ENCODE data around the gene MGMT.

The MGMT gene

DNA sequence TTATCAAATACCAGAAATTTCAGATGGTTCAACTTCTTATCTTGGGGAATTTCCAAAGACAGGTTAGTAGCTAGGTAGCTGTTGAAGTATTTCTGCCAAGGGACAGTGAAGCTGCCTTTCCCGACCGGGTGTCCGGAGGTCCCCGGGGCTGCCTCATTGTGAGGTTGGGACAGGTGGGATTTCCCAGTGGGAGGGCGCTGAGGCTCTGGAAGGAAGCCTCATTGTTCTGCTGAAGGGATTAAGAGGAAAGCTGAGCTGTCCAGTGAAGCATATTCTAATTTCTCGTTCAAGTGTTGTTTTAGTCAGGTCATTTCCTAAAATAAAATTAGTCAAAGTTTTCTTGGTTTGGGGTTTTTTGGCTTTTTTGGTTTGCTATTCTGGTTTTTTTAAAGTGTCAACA lies 244.2 kb downstream of the MGMT start:
- no peak for DNase-seq
- TF ChIP-seq, protein P1, sequence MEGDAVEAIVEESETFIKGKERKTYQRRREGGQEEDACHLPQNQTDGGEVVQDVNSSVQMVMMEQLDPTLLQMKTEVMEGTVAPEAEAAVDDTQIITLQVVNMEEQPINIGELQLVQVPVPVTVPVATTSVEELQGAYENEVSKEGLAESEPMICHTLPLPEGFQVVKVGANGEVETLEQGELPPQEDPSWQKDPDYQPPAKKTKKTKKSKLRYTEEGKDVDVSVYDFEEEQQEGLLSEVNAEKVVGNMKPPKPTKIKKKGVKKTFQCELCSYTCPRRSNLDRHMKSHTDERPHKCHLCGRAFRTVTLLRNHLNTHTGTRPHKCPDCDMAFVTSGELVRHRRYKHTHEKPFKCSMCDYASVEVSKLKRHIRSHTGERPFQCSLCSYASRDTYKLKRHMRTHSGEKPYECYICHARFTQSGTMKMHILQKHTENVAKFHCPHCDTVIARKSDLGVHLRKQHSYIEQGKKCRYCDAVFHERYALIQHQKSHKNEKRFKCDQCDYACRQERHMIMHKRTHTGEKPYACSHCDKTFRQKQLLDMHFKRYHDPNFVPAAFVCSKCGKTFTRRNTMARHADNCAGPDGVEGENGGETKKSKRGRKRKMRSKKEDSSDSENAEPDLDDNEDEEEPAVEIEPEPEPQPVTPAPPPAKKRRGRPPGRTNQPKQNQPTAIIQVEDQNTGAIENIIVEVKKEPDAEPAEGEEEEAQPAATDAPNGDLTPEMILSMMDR (IDR thresholded peaks at IDR 0.05; ENCODE audit: low read depth, low read length), result no peak
- no peaks in the 10 kb centered on the region for H3K36me3 ChIP-seq
- no peaks in the 10 kb centered on the region for H3K9me3 ChIP-seq (ENCODE audit: severe bottlenecking)
- no peak overlapping the region for H3K27ac ChIP-seq
- no peaks in the 10 kb centered on the region for H3K27me3 ChIP-seq (ENCODE audit: insufficient read depth, low read depth, severe bottlenecking)
- no peak overlapping the region for H3K4me3 ChIP-seq (ENCODE audit: low read depth, low read length)

DNA sequence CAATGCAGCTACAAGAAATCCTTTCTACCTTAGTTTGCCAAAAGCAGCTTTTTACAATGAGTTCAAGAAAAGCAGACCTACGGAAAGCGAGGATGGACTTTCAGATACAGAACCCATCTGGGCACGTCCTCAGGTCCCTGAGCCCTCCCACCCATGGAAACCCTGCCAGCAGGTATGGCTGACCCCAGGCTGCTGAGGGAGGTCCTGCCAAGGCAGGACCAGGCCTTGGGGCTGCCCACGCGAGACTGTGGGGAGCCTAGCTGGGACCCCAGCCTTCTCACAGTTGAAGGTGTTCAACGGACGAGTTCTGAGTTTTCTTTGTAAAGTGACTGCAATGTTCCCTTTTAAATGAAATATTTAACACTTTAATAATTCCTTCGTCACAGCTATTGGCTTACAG lies 245.0 kb downstream of the MGMT start:
- Histone ChIP-seq H3K4me3 (ENCODE audit: low read depth, low read length) (no peak overlapping the region), H3K36me3 (no peaks in the 10 kb centered on the region), H3K27me3 (ENCODE audit: insufficient read depth, low read depth, severe bottlenecking) (no peaks in the 10 kb centered on the region), H3K9me3 (ENCODE audit: severe bottlenecking) (no peaks in the 10 kb centered on the region), H3K27ac (no peak overlapping the region)
- DNase-seq, result no peak
- TF ChIP-seq, protein P1 (IDR thresholded peaks at IDR 0.05; ENCODE audit: low read depth, low read length), result no peak

DNA sequence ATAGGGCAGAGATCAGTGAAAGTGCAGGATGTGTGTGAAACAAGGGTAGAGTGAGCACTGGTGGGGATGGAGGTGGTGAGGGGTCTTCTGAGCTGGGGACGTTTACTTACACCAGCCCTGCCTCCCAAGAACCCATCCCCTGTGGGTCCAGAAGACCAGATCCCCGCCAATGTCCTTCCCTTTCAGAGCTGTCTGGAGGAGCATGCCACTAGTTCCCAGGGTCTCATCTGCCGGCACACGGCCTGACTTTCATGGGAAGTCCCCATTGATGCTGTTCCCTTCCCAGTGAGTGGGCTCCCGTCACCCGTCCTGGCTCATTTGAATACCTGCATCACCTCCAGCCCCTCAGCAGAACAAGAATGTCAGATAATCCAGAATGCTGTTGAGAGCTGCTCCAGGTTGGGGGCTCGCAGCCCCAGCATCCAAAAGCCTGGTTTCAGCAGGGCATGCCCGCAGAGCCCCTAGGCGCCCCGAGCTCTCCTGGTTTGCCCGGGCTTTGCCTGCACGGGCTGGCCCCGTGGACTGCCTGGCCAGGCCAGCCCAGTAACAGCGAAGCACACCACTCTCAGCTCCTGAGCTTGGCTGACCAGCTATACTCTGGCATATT lies 246.7 kb downstream of the MGMT start:
- H3K4me3 ChIP-seq (ENCODE audit: low read depth, low read length), result no peak overlapping the region
- DNase-seq, result no peak
- TF ChIP-seq, protein P1 (IDR thresholded peaks at IDR 0.05; ENCODE audit: low read depth, low read length), result no peak

DNA sequence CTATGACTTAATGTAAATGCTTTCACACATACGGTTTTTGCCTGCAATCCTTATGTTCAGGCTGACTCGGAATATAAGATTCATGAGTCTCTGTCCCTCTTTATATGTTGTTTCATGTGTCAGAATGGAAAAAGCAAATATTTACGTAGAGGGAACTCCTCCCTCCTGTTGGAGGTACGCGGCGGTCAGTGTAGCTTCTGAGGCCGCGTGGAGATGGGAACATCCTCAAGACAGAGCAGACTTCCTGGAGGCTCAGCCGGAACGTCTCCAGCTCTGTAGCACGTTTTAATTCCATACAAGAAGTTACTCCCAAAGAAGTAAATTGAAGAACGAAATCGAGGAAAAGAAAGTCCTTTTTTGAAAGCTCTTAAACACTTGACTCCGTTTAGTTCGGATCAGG lies 248.8 kb downstream of the MGMT start:
- Histone ChIP-seq H3K27me3 (ENCODE audit: insufficient read depth, low read depth, severe bottlenecking) (no peaks in the 10 kb centered on the region), H3K9me3 (ENCODE audit: severe bottlenecking) (no peaks in the 10 kb centered on the region), H3K4me3 (ENCODE audit: low read depth, low read length) (no peak overlapping the region), H3K36me3 (no peaks in the 10 kb centered on the region), H3K27ac (no peak overlapping the region)
- DNase-seq, result no peak
- TF ChIP-seq, protein P1 (IDR thresholded peaks at IDR 0.05; ENCODE audit: low read depth, low read length), result no peak

More for the DNA sequence above, 246.7 kb downstream of the MGMT start:
- Histone ChIP-seq H3K9me3 (ENCODE audit: severe bottlenecking) (no peaks in the 10 kb centered on the region), H3K27ac (no peak overlapping the region), H3K36me3 (no peaks in the 10 kb centered on the region), H3K27me3 (ENCODE audit: insufficient read depth, low read depth, severe bottlenecking) (no peaks in the 10 kb centered on the region)

DNA sequence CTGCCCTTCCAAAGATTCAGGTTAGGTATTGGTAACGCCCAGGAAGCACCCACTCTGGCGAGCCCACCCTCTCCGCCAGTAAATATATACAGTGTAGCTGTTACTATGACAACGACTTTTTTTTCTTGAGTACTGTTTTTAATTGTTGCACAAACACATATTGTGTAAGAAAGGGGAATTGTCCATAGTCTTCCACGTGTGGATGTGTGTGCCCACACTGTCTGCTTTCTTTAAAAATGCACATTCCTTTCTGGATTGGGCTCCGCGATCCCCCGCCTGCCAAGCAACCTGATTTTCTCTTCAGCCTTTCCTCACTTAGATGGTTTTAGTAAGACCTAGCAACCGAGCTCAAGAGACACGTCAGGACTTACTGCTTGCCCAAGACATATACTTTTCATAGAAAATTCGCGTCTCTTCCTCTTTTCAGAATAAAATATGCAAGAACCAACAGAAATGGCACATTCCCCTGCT lies 249.2 kb downstream of the MGMT start:
- Histone ChIP-seq H3K9me3 (ENCODE audit: severe bottlenecking) (no peaks in the 10 kb centered on the region), H3K27me3 (ENCODE audit: insufficient read depth, low read depth, severe bottlenecking) (no peaks in the 10 kb centered on the region), H3K4me3 (ENCODE audit: low read depth, low read length) (no peak overlapping the region), H3K27ac (no peak overlapping the region), H3K36me3 (no peaks in the 10 kb centered on the region)
- TF ChIP-seq, protein P1 (IDR thresholded peaks at IDR 0.05; ENCODE audit: low read depth, low read length), result no peak
- DNase-seq, result no peak

DNA sequence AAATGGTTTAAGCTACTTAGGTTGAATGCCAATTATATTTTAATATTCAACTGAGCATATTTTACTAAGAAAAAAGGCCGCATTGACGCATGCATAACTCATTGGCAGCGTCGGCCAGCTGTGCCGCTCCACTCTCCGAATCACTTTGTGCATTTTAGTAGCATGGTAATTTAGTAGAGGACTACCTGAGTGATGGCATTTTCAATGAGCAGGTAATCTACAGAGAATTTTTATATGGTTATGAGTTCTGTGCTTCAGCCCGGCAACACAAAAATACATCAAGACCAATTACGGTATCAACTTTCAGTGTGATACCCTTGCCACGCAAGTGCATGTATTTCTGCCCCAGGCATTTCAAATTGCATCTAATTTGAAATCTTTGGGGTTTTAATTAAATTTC lies 249.8 kb downstream of the MGMT start:
- H3K27ac ChIP-seq, result no peak overlapping the region
- no peaks in the 10 kb centered on the region for H3K27me3 ChIP-seq (ENCODE audit: insufficient read depth, low read depth, severe bottlenecking)
- no peaks in the 10 kb centered on the region for H3K9me3 ChIP-seq (ENCODE audit: severe bottlenecking)
- H3K36me3 ChIP-seq, result no peaks in the 10 kb centered on the region
- TF ChIP-seq, protein P1 (IDR thresholded peaks at IDR 0.05; ENCODE audit: low read depth, low read length), result no peak
- no peak for DNase-seq
- no peak overlapping the region for H3K4me3 ChIP-seq (ENCODE audit: low read depth, low read length)
